H1 (cell line): Measurements from ENCODE around the gene LRRC10. TPM values are rescaled to one million over a fixed set of nuclear protein-coding genes. Genes with fewer than 3 reads are reported as not detected.

Experiments
- CTCF ChIA-PET: fragments of 300-600 bp; sonication (Branson Sonifier 250); formaldehyde crosslinking; loops from one replicate; lab custom pipeline; 2021; ENCODE audit not compliant: partially characterized antibody; lab: Charles Lee
- POLR2A ChIA-PET: fragments of 300-600 bp; sonication (Branson Sonifier 250); formaldehyde crosslinking; loops from one replicate; lab custom pipeline; 2021; ENCODE audit warnings: inconsistent platforms; ENCODE audit not compliant: partially characterized antibody; lab: Charles Lee
- DNase-seq, 2 experiments: peaks; one replicate each; pipeline versions ENCODE4 v3.0.0 to v3.0.0-alpha.2; 2010 to 2022; ENCODE audit warnings: low spot score in 2 of 2, low read depth in 1 of 2, mixed read lengths in 1 of 2
- FAIRE-seq: peaks from 2 replicates; lab custom pipeline; 2011; peaks lifted over from hg19 to GRCh38; lab: Jason Lieb, UNC
- H2AFZ ChIP-seq: 2 replicates; pipeline ENCODE4 v1.8.1; 2012; ENCODE audit warnings: low read length, inconsistent platforms
- H2AK5ac ChIP-seq: 2 replicates; pipeline ENCODE4 v1.6.1; 2013; ENCODE audit warnings: low read depth, low read length
- H2BK120ac ChIP-seq: replicated peaks from 2 replicates; pipeline ENCODE3; 2013; ENCODE audit warnings: low read depth, low read length, inconsistent platforms
- H2BK12ac ChIP-seq: 2 replicates; pipeline ENCODE4 v1.6.1; 2013; ENCODE audit warnings: low read depth, low read length
- H2BK15ac ChIP-seq: 2 replicates; pipeline ENCODE4 v1.6.1; 2013; ENCODE audit warnings: low read length
- H2BK20ac ChIP-seq: 2 replicates; pipeline ENCODE4 v1.6.1; 2013; ENCODE audit warnings: low read length
- H2BK5ac ChIP-seq: 2 replicates; pipeline ENCODE4 v1.6.1; 2013; ENCODE audit warnings: low read depth, low read length
- H3K14ac ChIP-seq: 2 replicates; pipeline ENCODE4 v1.6.1; 2013; ENCODE audit warnings: inconsistent platforms; ENCODE audit not compliant: insufficient read length
- H3K18ac ChIP-seq: 2 replicates; pipeline ENCODE4 v1.6.1; 2013; ENCODE audit warnings: low read length; ENCODE audit errors: extremely low read depth
- H3K23ac ChIP-seq: 2 replicates; pipeline ENCODE4 v1.6.1; 2013; ENCODE audit warnings: inconsistent platforms; ENCODE audit not compliant: insufficient read length
- H3K23me2 ChIP-seq: 2 replicates; pipeline ENCODE4 v1.6.1; 2013; ENCODE audit warnings: low read depth, low read length
- H3K27ac ChIP-seq: 2 replicates; pipeline ENCODE4 v1.6.1; 2011; ENCODE audit warnings: low read depth, low read length, inconsistent platforms
- H3K27me3 ChIP-seq, 4 experiments: replicated peaks in 1 of 4; 1 replicate in 1 of 4; 2 replicates in 3 of 4; pipeline versions ENCODE4 v1.6.1 to v1.8.1; 2011 to 2013; ENCODE audit warnings: low read length in 3 of 4, mild to moderate bottlenecking in 3 of 4, inconsistent platforms in 2 of 4, mixed read lengths in 2 of 4, moderate library complexity in 1 of 4; ENCODE audit not compliant: control insufficient read depth in 3 of 4, insufficient read depth in 3 of 4; ENCODE audit errors: extremely low read depth in 1 of 4
- H3K36me3 ChIP-seq, 4 experiments: 2 replicates each; pipeline versions ENCODE4 v1.6.1 to v1.8.1; 2011 to 2013; ENCODE audit warnings: mild to moderate bottlenecking in 4 of 4, low read length in 3 of 4, moderate library complexity in 2 of 4, control low read depth in 1 of 4, inconsistent platforms in 1 of 4; ENCODE audit not compliant: insufficient read depth in 4 of 4, control insufficient read depth in 2 of 4
- H3K4ac ChIP-seq: replicated peaks from 2 replicates; pipeline ENCODE3; 2013; ENCODE audit warnings: low read length, low read depth, mixed read lengths, inconsistent platforms; ENCODE audit not compliant: insufficient read length
- H3K4me1 ChIP-seq, 4 experiments: replicated peaks in 1 of 4; 1 replicate in 1 of 4; 2 replicates in 3 of 4; pipeline versions ENCODE4 v1.6.1 to v1.8.1; 2011 to 2013; ENCODE audit warnings: low read length in 3 of 4, inconsistent platforms in 2 of 4, mixed read lengths in 1 of 4; ENCODE audit not compliant: insufficient read depth in 4 of 4, control insufficient read depth in 3 of 4
- H3K4me2 ChIP-seq, 2 experiments: 2 replicates each; pipeline versions ENCODE4 v1.6.1 to v1.8.1; 2011 to 2013; ENCODE audit warnings: low read depth in 2 of 2, low read length in 2 of 2, control low read depth in 1 of 2, inconsistent platforms in 1 of 2, mild to moderate bottlenecking in 1 of 2; ENCODE audit not compliant: insufficient read depth in 1 of 2
- H3K4me3 ChIP-seq, 4 experiments: fragments of 200-600, 300-600 bp in 1 of 4; sonication (generic), shearing (Covaris generic), sonication (Bioruptor Twin) in 1 of 4; 2 replicates each; pipeline versions ENCODE4 v1.5.1 to v1.8.1; 2011 to 2016; ENCODE audit warnings: low read length in 4 of 4, low read depth in 3 of 4, control low read depth in 2 of 4, inconsistent platforms in 2 of 4, mild to moderate bottlenecking in 2 of 4, mixed read lengths in 1 of 4, moderate library complexity in 1 of 4; ENCODE audit not compliant: insufficient read depth in 2 of 4; ENCODE audit errors: extremely low read depth in 1 of 4
- H3K56ac ChIP-seq: replicated peaks from 2 replicates; pipeline ENCODE3; 2013; ENCODE audit warnings: low read depth, mild to moderate bottlenecking, mixed read lengths, low read length, inconsistent platforms; ENCODE audit not compliant: insufficient read length
- H3K79me1 ChIP-seq: 2 replicates; pipeline ENCODE4 v1.6.1; 2013; ENCODE audit warnings: low read depth, low read length, control low read depth
- H3K79me2 ChIP-seq, 2 experiments: 2 replicates each; pipeline versions ENCODE4 v1.6.1 to v1.8.1; 2012 to 2013; ENCODE audit warnings: low read length in 2 of 2, mild to moderate bottlenecking in 2 of 2, inconsistent platforms in 1 of 2; ENCODE audit not compliant: insufficient read depth in 2 of 2, control insufficient read depth in 1 of 2
- H3K9ac ChIP-seq, 4 experiments: replicated peaks in 1 of 4; 1 replicate in 1 of 4; 2 replicates in 3 of 4; pipeline versions ENCODE4 v1.6.1 to v1.8.1; 2011 to 2013; ENCODE audit warnings: low read depth in 3 of 4, low read length in 3 of 4, control low read depth in 2 of 4, mild to moderate bottlenecking in 2 of 4, moderate library complexity in 2 of 4, inconsistent platforms in 1 of 4; ENCODE audit errors: extremely low read depth in 1 of 4
- H3K9me3 ChIP-seq, 2 experiments: 2 replicates each; pipeline versions ENCODE4 v1.6.1 to v1.8.1; 2012 to 2013; ENCODE audit warnings: mild to moderate bottlenecking in 2 of 2, moderate library complexity in 2 of 2, control low read depth in 1 of 2, inconsistent platforms in 1 of 2, low read depth in 1 of 2, low read length in 1 of 2, mixed read lengths in 1 of 2; ENCODE audit not compliant: insufficient read depth in 2 of 2
- H4K20me1 ChIP-seq, 2 experiments: replicated peaks in 1 of 2; 2 replicates each; pipeline versions ENCODE3 to v1.8.1; 2011 to 2013; ENCODE audit warnings: inconsistent platforms in 2 of 2, low read length in 2 of 2, mild to moderate bottlenecking in 1 of 2; ENCODE audit not compliant: insufficient read depth in 2 of 2, control insufficient read depth in 1 of 2
- H4K5ac ChIP-seq: 2 replicates; pipeline ENCODE4 v1.6.1; 2013; ENCODE audit warnings: low read length, low read depth, mixed read lengths, inconsistent platforms; ENCODE audit not compliant: insufficient read length
- H4K8ac ChIP-seq: 2 replicates; pipeline ENCODE4 v1.8.0; 2013; ENCODE audit warnings: mild to moderate bottlenecking, moderate library complexity, low read length, inconsistent platforms; ENCODE audit not compliant: insufficient read depth; ENCODE audit errors: extremely low read depth
- H4K91ac ChIP-seq: replicated peaks from 2 replicates; pipeline ENCODE3; 2013; ENCODE audit warnings: low read length, mixed read lengths, inconsistent platforms; ENCODE audit not compliant: insufficient read length
- BRCA1 ChIP-seq: IDR thresholded peaks from 2 replicates; pipeline ENCODE4 v1.6.1; 2012; ENCODE audit warnings: low read depth, low read length, improper control_type of control experiment
- EP300 ChIP-seq, 2 experiments: IDR thresholded peaks; 1 replicate in 1 of 2; 2 replicates in 1 of 2; pipeline ENCODE4 v1.6.1; 2011 to 2012; ENCODE audit warnings: low read depth in 2 of 2, low read length in 2 of 2, mild to moderate bottlenecking in 2 of 2, borderline replicate concordance in 1 of 2, inconsistent platforms in 1 of 2, moderate library complexity in 1 of 2
- EZH2 ChIP-seq: fragments of 200-600 bp; sonication (generic); IDR thresholded peaks from 2 replicates; pipeline ENCODE4 v1.7.1; 2012; ENCODE audit warnings: low read depth, mild to moderate bottlenecking, moderate library complexity, low read length, inconsistent platforms; ENCODE audit not compliant: severe bottlenecking
- GABPA ChIP-seq: IDR thresholded peaks from 2 replicates; pipeline ENCODE4 v1.6.1; 2011; ENCODE audit warnings: mild to moderate bottlenecking, low read length, moderate library complexity, borderline replicate concordance; ENCODE audit not compliant: insufficient read depth
- JUND ChIP-seq: IDR thresholded peaks from 2 replicates; pipeline ENCODE4 v1.6.1; 2011; ENCODE audit warnings: mild to moderate bottlenecking, improper control_type of control experiment, low read length
- NRF1 ChIP-seq: IDR thresholded peaks from 2 replicates; pipeline ENCODE4 v1.6.1; 2011; ENCODE audit warnings: mild to moderate bottlenecking, low read depth, low read length, improper control_type of control experiment
- RNF2 ChIP-seq: fragments of 200-900, 300-1000 bp; sonication (generic); IDR thresholded peaks from 2 replicates; pipeline ENCODE4 v1.7.1; 2016; ENCODE audit warnings: borderline replicate concordance, low read depth, mild to moderate bottlenecking, antibody characterized with exemption, low read length; ENCODE audit not compliant: poor library complexity, severe bottlenecking; ENCODE audit errors: missing control alignments
- SAP30 ChIP-seq: fragments of 300-600 bp; sonication (generic); IDR thresholded peaks from 2 replicates; pipeline ENCODE4 v1.7.1; 2012; ENCODE audit warnings: low read length, moderate library complexity, mild to moderate bottlenecking, inconsistent platforms; ENCODE audit not compliant: insufficient read depth, insufficient replicate concordance
- SIRT6 ChIP-seq: IDR thresholded peaks from one replicate; pipeline ENCODE4 v1.7.1; 2012; ENCODE audit warnings: low read length, inconsistent platforms
- WGBS, 2 experiments: shearing (Covaris generic) in 1 of 2; methylation state at CpG; one replicate each; pipeline versions ENCODE4 v1.1.6 to v1.1.7; 2013 to 2015; ENCODE audit warnings: low lambda C conversion rate in 2 of 2, mixed read lengths in 2 of 2, inconsistent platforms in 1 of 2, low coverage in 1 of 2, missing lambda C conversion rate in 1 of 2; ENCODE audit not compliant: insufficient replicate concordance in 2 of 2, insufficient coverage in 1 of 2, insufficient read length in 1 of 2; ENCODE audit errors: extremely low coverage in 1 of 2, missing lambda C conversion rate in 1 of 2; 5-methylcytosine and 5-hydroxymethylcytosine counted together
- polyA plus RNA-seq, 7 experiments: library from polyadenylated mRNA; depleted of rRNA in 3 of 7; stranded (reverse) in 5 of 7; unstranded in 2 of 7; fragments of >200 nt in 5 of 7; fragments of 200-250 nt in 2 of 7; gene quantifications; 1 replicate in 5 of 7; 2 replicates in 1 of 7; 4 replicates in 1 of 7; pipeline versions ENCODE4 v1.2.1 to v1.2.3, GENCODE V29; 2011 to 2013; ENCODE audit warnings: missing spikeins in 2 of 7, mixed read lengths in 2 of 7
- total RNA-seq: library from RNA; stranded (reverse); fragmentation: NEBNext Ultra II Directional; extraction: Animal tissue kit (Norgen Biotek cat#: 25700); gene quantifications from 2 replicates; pipeline ENCODE4 v1.2.1, GENCODE V29; 2021
- TF ChIP-seq, protein P1 (sequence below): IDR thresholded peaks from 2 replicates; pipeline ENCODE4 v1.6.1; 2011; ENCODE audit warnings: low read length, improper control_type of control experiment

LRRC10 gene
- total and polyA plus RNA-seq, 2 of the 8 experiments (the other 6 are each of a cell fraction or from before 2014, with no cell fraction given): not detected

- Histone ChIP-seq H3K23me2 (no peaks in the 10 kb centered on the region), H4K91ac (no peak overlapping the region), H4K20me1 (no peaks in the 10 kb centered on the region), H3K27ac (no peak overlapping the region), H3K36me3 (no peaks in the 10 kb centered on the region), H4K5ac (no peak overlapping the region), H3K9ac (no peak overlapping the region), H2BK120ac (no peak overlapping the region), H2BK12ac (no peak overlapping the region), H2BK20ac (no peak overlapping the region), H3K79me1 (no peaks in the 10 kb centered on the region), H3K14ac (no peak overlapping the region), H3K4ac (no peak overlapping the region), H3K4me2 (no peak overlapping the region), H3K27me3 (peaks cover 0 to 2% (median 0%) of the 10 kb centered on the region in 4 experiments; a peak in 2 of 7 replicates), H2BK5ac (no peak overlapping the region), H3K23ac (no peak overlapping the region), H2AK5ac (no peak overlapping the region), H3K79me2 (no peaks in the 10 kb centered on the region), H3K4me1 (no peaks in the 10 kb centered on the region), H2AFZ (no peak overlapping the region), H3K9me3 (no peaks in the 10 kb centered on the region), H4K8ac (no peak overlapping the region), H3K4me3 (no peak overlapping the region), H3K18ac (no peak overlapping the region), H3K56ac (no peak overlapping the region), H2BK15ac (no peak overlapping the region)
- DNase-seq (no peak), FAIRE-seq (no peak)
- 91% methylated on average over 11 of the region's 11 CpGs; no CpG with 5 or more reads in 1 of the 2 experiments for WGBS, 2 experiments
- POLR2A ChIA-PET: interaction anchor here (1.2 kb wide), 1 partner anchor 379 kb away, joined by 3 read pairs; no protein-coding TSS in a partner anchor
- CTCF ChIA-PET: interaction anchor here (1.0 to 1.5 kb wide), 2 partner anchors 10 to 16 kb away, joined by 3 to 12 read pairs; no protein-coding TSS in a partner anchor
- TF ChIP-seq, protein P1, sequence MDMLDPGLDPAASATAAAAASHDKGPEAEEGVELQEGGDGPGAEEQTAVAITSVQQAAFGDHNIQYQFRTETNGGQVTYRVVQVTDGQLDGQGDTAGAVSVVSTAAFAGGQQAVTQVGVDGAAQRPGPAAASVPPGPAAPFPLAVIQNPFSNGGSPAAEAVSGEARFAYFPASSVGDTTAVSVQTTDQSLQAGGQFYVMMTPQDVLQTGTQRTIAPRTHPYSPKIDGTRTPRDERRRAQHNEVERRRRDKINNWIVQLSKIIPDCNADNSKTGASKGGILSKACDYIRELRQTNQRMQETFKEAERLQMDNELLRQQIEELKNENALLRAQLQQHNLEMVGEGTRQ: no peak
- TF ChIP-seq RNF2 (no peak), EP300 (IDR thresholded peaks at IDR 0.05; ENCODE audit: borderline replicate concordance in 1 of 2, low read depth in 2 of 2, low read length in 2 of 2) (no peak), SAP30 (no peak), SIRT6 (no peak), JUND (no peak), BRCA1 (no peak), EZH2 (no peak), NRF1 (no peak), GABPA (no peak)
These were observed 45.1 kb upstream of the LRRC10 start for GRCh38 chr12:69655616-69656340.
